ENCODE results near the gene GJB3. TPM values are rescaled to one million over a fixed set of nuclear protein-coding genes. Genes with fewer than 3 reads are reported as not detected.

GJB3 gene
- total and polyA plus RNA-seq, 10 of the 15 experiments (the other 5 are each of a cell fraction or from before 2014, with no cell fraction given): not detected

GRCh38 chr1:34742667-34743270 lies 38.2 kb upstream of the GJB3 start:
- H3K4me3 ChIP-seq: no peak overlapping the region
- ChIA-PET RAD21 (ENCODE audit: unreplicated experiment) (interaction anchor here (0.6 to 2.2 kb wide), 6 partner anchors 145 to 1110 kb away, joined by 3 to 18 read pairs (median 3); no protein-coding TSS in a partner anchor), POLR2A (no interaction called here), SMC1A (ENCODE audit: uncharacterized antibody, unreplicated experiment) (interaction anchor here (0.7 to 2.9 kb wide), 8 partner anchors 11 to 1110 kb away, joined by 3 to 12 read pairs (median 4); no protein-coding TSS in a partner anchor), CTCF (interaction anchor here (0.5 to 3.9 kb wide), 22 partner anchors 10 to 1112 kb away, joined by 3 to 37 read pairs (median 5); no protein-coding TSS in a partner anchor)
- no peak overlapping the region for H2AFZ ChIP-seq (ENCODE audit: control insufficient read depth, low read depth, low read length)
- no peaks in the 10 kb centered on the region for H3K4me1 ChIP-seq (ENCODE audit: control insufficient read depth, insufficient read depth, low read length)
- H3K36me3 ChIP-seq (ENCODE audit: control insufficient read depth in 2 of 2, insufficient read depth in 2 of 2, low read length in 1 of 2): no peaks in the 10 kb centered on the region
- H3K79me2 ChIP-seq (ENCODE audit: control insufficient read depth, insufficient read depth, low read length): no peaks in the 10 kb centered on the region
- no peaks in the 10 kb centered on the region; a peak in 1 of 4 replicates for H3K27me3 ChIP-seq (replicated peaks in 1 of 2; ENCODE audit: control insufficient read depth in 2 of 2, insufficient read depth in 2 of 2, low read length in 1 of 2)
- in situ Hi-C loops (cut with MboI) (loop anchor here (10.0 kb wide), 1 partner anchor 1108 kb away; no protein-coding TSS in a partner anchor), intact Hi-C loops (cut with micrococcal nuclease; ENCODE audit: unreplicated experiment) (loop anchor here (1.0 to 5.0 kb wide), 3 partner anchors 144 to 1109 kb away; no protein-coding TSS in a partner anchor)
- FAIRE-seq (peak; percentile 87), DNase-seq (ENCODE audit: low read depth, low spot score) (peak; percentile 2), ATAC-seq (peak; percentile 100)
- no peak overlapping the region for H3K27ac ChIP-seq (ENCODE audit: control insufficient read depth, insufficient read depth)
- no peak overlapping the region for H3K4me2 ChIP-seq (ENCODE audit: control insufficient read depth, insufficient read depth)
- TF ChIP-seq YY1 (IDR thresholded peaks at IDR 0.05; ENCODE audit: low read depth, low read length) (peak; percentile 55; the same call in 1 of the 2 replicates), IRF4 (IDR thresholded peaks at IDR 0.05; ENCODE audit: low read depth, low read length) (no peak), POU2F2 (IDR thresholded peaks at IDR 0.05; ENCODE audit: borderline replicate concordance, low read depth, low read length) (0 out of 3 replicates have a peak, but pooled peaks have one; percentile 12), SMC3 (IDR thresholded peaks at IDR 0.05; ENCODE audit: borderline replicate concordance, low read length) (peak; percentile 63; the same call in 1 of the 2 replicates), RAD21 (IDR thresholded peaks at IDR 0.05; ENCODE audit: insufficient read depth, low read depth, low read length) (peak; percentile 74), RB1 (IDR thresholded peaks at IDR 0.05; ENCODE audit: borderline replicate concordance) (0 out of 2 replicates have a peak, but pooled peaks have one; percentile 38), CTCF (IDR thresholded peaks at IDR 0.05 in 2 of 3, conservative IDR thresholded peaks at IDR 0.05 in 1 of 3; ENCODE audit: control insufficient read depth in 2 of 3, extremely low read depth in 1 of 3, insufficient read depth in 1 of 3, low read depth in 3 of 3, low read length in 3 of 3) (peak; percentile 94 to 99 (median 94)), BHLHE40 (IDR thresholded peaks at IDR 0.05; ENCODE audit: borderline replicate concordance in 1 of 2, low read depth in 2 of 2, low read length in 1 of 2) (0 out of 4 replicates have a peak, but pooled peaks of 1 of the 2 experiments have one; percentile 26), RELB (IDR thresholded peaks at IDR 0.05; ENCODE audit: low read depth) (no peak)
- H3K9me3 ChIP-seq (replicated peaks; ENCODE audit: control insufficient read depth, insufficient read depth, low read length): no peaks in the 10 kb centered on the region
- 9% methylated on average over 16 of the region's 16 CpGs for WGBS (ENCODE audit: insufficient coverage, insufficient replicate concordance, low lambda C conversion rate, missing lambda C conversion rate)
- no peaks in the 10 kb centered on the region for H4K20me1 ChIP-seq (ENCODE audit: control insufficient read depth, insufficient read depth)
- H3K9ac ChIP-seq (ENCODE audit: control insufficient read depth, insufficient read depth, low read length): no peak overlapping the region
- no TSS peak for BruUV-seq (replicated peaks)
